HG02763 (cell line): ENCODE measurements around the gene MTX1.

Source experiments
- ATAC-seq: cut with Tn5 transposase; IDR thresholded peaks from one replicate; pipeline ENCODE4 v1.9.1; 2021; ENCODE audit warnings: mild to moderate bottlenecking, moderate library complexity; ENCODE audit not compliant: unreplicated experiment

The MTX1 gene

GRCh38 chr1:155173478-155174323 lies 34.8 kb upstream of the MTX1 start, which contains the start of gene TRIM46:
Gene TRIM46, plus strand, starts transcription at chr1:155173849. Its CDS starts 118 bp downstream, at chr1:155173967.
- no peak for ATAC-seq

GRCh38 chr1:155174324-155175280 lies 33.9 kb upstream of the MTX1 start:
- no peak for ATAC-seq

GRCh38 chr1:155175281-155175926 lies 33.1 kb upstream of the MTX1 start:
- ATAC-seq = no peak

- no peak for ATAC-seq
Observed at GRCh38 chr1:155175927-155176371, 32.5 kb upstream of the MTX1 start.

- no peak for ATAC-seq
Observed at GRCh38 chr1:155176544-155177071, 31.9 kb upstream of the MTX1 start.

- no peak for ATAC-seq
Observed at GRCh38 chr1:155177192-155177917, 31.1 kb upstream of the MTX1 start.

GRCh38 chr1:155177918-155178281 lies 30.6 kb upstream of the MTX1 start:
- no peak for ATAC-seq

- no peak for ATAC-seq
Observed at GRCh38 chr1:155178441-155179111, 29.9 kb upstream of the MTX1 start.

GRCh38 chr1:155179112-155180031 lies 29.1 kb upstream of the MTX1 start:
- no peak for ATAC-seq

- ATAC-seq = no peak
Observed at GRCh38 chr1:155181371-155182051, 27.0 kb upstream of the MTX1 start.

- ATAC-seq = no peak
Observed at GRCh38 chr1:155182052-155182550, 26.4 kb upstream of the MTX1 start.

GRCh38 chr1:155183775-155184221 lies 24.7 kb upstream of the MTX1 start:
- ATAC-seq = no peak

- ATAC-seq = no peak
Observed at GRCh38 chr1:155184351-155184811, 24.1 kb upstream of the MTX1 start.

- peak; percentile 75 for ATAC-seq
Observed at GRCh38 chr1:155184835-155185782, 23.4 kb upstream of the MTX1 start.

- no peak for ATAC-seq
Observed at GRCh38 chr1:155185783-155186066, 22.8 kb upstream of the MTX1 start.

GRCh38 chr1:155186067-155186793 lies 22.3 kb upstream of the MTX1 start:
- no peak for ATAC-seq
